Non-pigmented ciliary epithelial cell (primary cell): Measurements from ENCODE around the gene SLC41A2.
"Not testable (repeated sequence)": the region's sequence is repeated elsewhere in the genome, so short reads cannot be mapped to it uniquely, and the experiment has no call there.

Experiments used
- DNase-seq: peaks from one replicate; pipeline ENCODE4 v3.0.0-alpha.2; 2010; ENCODE audit warnings: low read depth

Gene SLC41A2, protein sequence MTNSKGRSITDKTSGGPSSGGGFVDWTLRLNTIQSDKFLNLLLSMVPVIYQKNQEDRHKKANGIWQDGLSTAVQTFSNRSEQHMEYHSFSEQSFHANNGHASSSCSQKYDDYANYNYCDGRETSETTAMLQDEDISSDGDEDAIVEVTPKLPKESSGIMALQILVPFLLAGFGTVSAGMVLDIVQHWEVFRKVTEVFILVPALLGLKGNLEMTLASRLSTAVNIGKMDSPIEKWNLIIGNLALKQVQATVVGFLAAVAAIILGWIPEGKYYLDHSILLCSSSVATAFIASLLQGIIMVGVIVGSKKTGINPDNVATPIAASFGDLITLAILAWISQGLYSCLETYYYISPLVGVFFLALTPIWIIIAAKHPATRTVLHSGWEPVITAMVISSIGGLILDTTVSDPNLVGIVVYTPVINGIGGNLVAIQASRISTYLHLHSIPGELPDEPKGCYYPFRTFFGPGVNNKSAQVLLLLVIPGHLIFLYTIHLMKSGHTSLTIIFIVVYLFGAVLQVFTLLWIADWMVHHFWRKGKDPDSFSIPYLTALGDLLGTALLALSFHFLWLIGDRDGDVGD

GRCh38 chr12:104958001-104958804, at the start of gene SLC41A2:
SLC41A2 (minus strand) TSS chr12:104958290; CDS start chr12:104928527, 29,763 bp downstream.
- DNase-seq = peak; percentile 80

DNA sequence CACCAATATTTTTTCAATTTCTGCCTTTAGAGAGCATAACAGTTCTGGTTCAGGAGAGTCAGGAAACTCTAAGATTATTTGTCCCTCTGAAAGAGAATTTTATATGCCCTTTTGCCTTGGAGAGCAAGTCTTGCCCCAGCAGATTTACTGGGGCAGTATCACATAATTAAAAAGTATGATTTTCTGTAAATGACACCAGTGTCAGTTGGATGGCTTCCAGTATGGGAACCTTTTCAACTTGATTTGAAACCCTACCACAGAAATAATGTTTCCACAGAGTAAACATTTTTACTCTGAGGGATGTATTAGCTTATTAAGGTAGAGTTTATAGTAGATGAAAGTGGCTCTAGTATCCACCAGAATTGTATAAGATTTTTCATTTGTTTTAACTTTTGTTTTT, 43.4 kb upstream of the SLC41A2 start:
- DNase-seq = no peak

DNA sequence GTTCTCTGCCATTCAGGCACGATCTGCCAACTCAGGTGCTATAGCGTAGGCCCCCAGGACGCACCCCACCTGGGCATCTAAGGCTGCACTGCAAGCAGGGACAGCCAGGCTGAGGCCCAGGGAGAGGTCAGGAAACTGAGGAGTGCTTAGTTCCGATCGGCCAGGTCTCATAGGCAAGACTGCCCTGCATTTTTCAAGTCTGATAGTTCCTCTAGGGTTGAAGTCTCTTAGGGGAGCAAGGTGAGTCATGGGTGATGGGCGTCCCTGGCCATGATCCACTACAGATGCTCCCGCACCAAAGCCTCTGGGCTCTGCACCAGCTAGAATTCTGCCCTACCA, 41.2 kb upstream of the SLC41A2 start:
- no peak for DNase-seq

GRCh38 chr12:104998423-104999346, 40.6 kb upstream of the SLC41A2 start:
- no peak for DNase-seq

DNA sequence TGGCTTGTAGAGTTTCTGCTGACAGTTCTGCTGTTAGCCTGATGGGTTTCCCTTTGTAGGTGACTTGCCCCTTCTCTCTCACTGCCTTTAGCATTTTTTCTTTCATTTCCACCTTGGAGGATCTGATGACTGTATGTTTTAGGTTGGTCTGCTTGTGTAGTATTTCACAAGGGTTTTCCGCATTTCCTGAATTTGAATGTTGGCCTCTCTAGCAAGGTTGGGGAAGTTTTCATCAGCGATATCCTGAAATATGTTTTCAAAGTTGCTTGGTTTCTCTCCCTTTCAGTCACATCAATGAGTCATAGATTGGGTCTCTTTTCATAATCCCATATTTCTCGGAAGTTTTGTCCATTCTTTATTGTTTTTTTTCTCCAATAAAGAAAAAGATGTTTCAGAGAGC, 39.5 kb upstream of the SLC41A2 start:
- no peak for DNase-seq

DNA sequence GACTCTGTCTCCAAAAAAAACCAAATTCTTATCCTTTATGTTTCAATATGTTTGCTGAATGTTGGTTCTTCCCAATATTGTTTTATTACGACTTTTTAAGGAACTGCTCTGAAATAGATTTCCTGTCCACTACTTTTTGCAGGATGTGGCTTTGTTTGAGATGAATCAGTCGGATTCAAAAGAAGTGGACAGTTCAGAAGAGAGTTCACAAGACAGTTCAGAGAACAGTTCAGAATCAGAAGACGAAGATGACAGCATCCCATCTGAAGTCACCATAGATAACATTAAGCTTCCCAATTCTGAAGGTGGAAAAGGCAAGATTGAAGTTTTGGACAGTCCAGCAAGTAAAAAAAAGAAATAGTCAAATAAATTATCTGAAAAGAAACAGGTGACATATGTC, 36.2 kb upstream of the SLC41A2 start:
- no peak for DNase-seq

- DNase-seq = no peak
Observed at GRCh38 chr12:104991565-104992128, 33.6 kb upstream of the SLC41A2 start.

DNA sequence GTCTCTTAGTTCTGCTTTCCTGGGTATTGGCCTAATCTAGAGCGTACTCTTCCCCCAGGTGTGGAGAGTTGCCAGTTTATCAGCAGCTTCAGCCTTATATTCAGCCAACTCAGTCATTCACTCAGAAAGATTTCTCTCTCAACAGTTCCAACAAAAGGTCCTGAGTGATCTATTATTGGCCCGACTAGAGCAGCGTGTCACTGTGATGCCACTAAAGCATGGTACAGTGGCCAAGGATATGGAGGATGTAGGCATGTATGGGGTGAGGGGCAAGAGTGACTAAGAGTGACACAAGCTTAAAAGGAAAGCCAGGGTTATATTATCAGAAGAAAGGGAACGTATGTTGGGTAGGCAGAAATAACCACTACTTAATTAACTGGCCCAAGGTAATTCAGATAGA, 32.9 kb upstream of the SLC41A2 start:
- no peak for DNase-seq

DNA sequence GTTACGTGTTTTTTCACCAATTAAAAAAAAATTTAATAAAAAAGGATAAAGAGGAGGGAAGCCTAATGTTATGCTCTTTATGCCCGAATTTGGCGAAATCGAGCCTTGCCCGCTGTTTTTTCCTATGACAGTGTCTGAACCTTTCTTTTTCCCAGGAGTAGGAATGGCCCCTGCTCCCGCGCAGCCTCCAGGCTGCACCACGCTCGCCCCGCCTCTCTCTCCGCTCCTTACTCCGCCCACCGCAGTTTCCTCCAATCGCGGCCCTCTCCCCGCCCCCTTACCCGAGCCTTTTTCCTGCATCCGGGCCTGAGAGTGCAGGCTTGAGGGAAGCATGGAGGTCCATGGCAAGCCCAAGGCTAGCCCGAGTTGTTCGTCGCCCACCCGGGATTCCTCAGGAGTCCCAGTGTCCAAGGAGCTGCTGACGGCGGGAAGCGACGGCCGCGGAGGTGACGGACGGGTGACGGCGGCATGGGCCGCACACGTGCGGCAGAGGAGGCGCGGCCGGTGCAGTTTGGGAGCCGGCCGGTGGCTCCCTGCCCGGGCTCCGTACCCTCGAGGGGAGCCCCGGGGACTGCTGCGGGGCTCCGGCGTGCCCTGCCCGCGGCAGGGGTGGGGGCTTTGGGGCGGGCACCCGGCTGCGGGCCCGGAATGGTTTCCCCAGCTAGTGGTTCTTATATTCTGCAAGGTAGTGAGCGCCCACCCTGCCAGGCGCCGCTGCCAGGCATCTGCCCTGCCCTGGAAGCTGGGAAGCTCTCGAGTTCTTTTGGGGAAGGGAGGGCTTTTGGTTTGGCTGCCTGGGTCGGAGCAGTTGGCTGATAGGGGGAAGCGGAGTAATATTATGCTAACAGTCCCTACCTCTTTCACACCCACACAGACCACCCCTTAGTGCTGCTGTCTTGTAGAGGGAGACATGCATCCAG, 28.2 kb upstream of the SLC41A2 start, which contains the start of gene NOPCHAP1:
Gene NOPCHAP1, plus strand, starts transcription at position 295 of the 920 bp plus-strand sequence. Its CDS starts 37 bp downstream, at position 332.
- peak; percentile 30 for DNase-seq

DNA sequence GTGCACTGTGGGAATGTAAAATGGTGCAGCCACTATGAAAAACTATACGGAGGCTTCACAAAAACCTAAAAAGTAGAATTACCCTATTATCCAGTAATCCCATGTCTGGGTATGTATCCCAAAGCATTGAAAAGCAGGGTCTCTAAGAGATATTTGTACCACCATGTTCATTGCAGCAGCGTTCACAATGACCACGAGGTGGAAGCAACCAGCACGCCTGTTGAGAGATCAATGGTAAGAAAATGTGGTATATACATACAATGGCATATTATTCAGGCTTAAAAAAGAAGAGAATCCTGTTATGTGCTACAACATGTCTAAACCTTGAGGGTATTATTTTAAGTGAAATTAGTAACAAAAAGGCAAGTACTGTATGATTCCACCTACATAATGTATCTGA, 27.1 kb upstream of the SLC41A2 start:
- DNase-seq = no peak

GRCh38 chr12:104977688-104978087, 19.6 kb upstream of the SLC41A2 start:
- not testable (repeated sequence) for DNase-seq

DNA sequence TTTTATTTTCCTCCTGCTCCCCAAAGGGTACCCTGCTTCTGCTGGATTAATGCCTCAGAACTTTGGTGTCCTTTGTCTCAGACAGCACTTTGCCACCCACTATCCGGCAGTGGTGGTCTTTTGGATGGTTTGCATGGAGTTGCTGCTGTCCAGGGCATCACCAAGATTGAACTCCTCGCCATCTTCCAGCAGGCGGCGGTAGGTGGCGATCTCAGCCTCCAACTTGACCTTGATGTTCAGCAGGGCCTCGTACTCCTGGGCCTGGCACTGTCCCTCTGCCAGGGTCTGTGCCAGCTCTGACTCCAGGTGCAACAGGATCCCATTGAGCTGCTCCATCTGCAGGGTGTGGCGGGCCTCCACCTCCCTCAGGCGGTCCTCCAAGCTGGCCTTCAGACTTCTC, 18.6 kb upstream of the SLC41A2 start:
- DNase-seq = no peak

- no peak for DNase-seq
Observed at GRCh38 chr12:104975587-104976343, 17.7 kb upstream of the SLC41A2 start.

GRCh38 chr12:104974626-104975290, 16.7 kb upstream of the SLC41A2 start:
- no peak for DNase-seq

- DNase-seq = no peak
Observed at GRCh38 chr12:104973250-104973649, 15.2 kb upstream of the SLC41A2 start.

DNA sequence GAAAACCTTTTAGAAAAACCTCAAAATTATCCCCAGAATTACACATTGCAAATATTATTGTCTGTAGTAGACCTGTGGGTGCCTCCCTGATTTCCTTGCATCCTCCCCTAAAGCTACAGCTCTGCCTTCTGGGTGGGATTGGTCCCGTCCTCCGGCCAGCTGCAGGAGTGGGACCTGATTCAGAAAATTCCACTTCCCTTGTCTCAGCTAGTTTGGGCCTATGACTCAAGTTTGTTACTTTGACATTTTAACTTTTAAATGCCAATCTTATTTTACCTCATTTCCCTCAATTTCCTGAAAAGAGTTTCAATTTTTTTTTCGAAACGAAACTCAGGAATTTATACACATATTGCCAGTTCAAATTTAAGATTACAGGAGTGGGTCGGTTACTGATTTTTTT, 13.2 kb upstream of the SLC41A2 start:
- no peak for DNase-seq

GRCh38 chr12:104969343-104969742, 11.3 kb upstream of the SLC41A2 start:
- DNase-seq = no peak

DNA sequence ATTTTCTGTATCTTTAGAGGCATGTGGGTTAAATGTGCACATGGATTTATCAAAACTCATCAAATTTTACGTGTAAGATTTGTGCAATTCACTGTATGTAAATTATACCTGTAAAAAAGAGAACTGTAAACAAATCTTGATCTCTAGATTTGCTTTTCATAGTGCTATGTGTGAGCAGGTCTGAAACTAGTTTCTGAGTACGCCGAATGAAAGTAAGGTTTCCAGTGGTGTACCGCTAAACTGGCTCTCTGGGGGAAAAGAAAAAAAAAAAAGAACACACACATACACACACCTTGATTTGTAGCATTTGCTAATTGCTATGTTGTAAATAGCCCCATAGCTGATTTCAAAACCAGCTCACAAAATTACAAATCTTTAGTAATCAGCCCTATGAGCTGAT, 8.6 kb upstream of the SLC41A2 start:
- no peak for DNase-seq

- no peak for DNase-seq
Observed at GRCh38 chr12:104964856-104965205, 6.7 kb upstream of the SLC41A2 start.
